BLaER1 treated with 17β-estradiol and CSF1 and Interleukin-3, amounts not matched to agents 10 nM and 100 nM (cell line): ENCODE results near the gene NHERF1.
A peak's percentile ranks its signal among the peaks of the same experiment; 100 is the strongest.

ENCODE experiments used
- H3K27ac ChIP-seq, 11 experiments: shearing (Covaris generic); formaldehyde crosslinking; 2 replicates each; pipeline ENCODE4 v1.8.1; 2022
- H3K27me3 ChIP-seq, 11 experiments: shearing (Covaris generic); formaldehyde crosslinking; 2 replicates each; pipeline ENCODE4 v1.8.1; 2022
- H3K36me3 ChIP-seq, 11 experiments: shearing (Covaris generic); formaldehyde crosslinking; 2 replicates each; pipeline ENCODE4 v1.8.1; 2022
- H3K4me1 ChIP-seq, 10 experiments: shearing (Covaris generic); formaldehyde crosslinking; 2 replicates each; pipeline ENCODE4 v1.8.1; 2022
- H3K4me2 ChIP-seq, 11 experiments: shearing (Covaris generic); formaldehyde crosslinking; 2 replicates each; pipeline ENCODE4 v1.8.1; 2022
- H3K4me3 ChIP-seq, 10 experiments: shearing (Covaris generic); formaldehyde crosslinking; 2 replicates each; pipeline ENCODE4 v1.8.1; 2022
- H3K9ac ChIP-seq, 11 experiments: shearing (Covaris generic); formaldehyde crosslinking; 2 replicates each; pipeline ENCODE4 v1.8.1; 2022
- H3K9me3 ChIP-seq, 11 experiments: shearing (Covaris generic); formaldehyde crosslinking; replicated peaks in 1 of 11; 2 replicates each; pipeline ENCODE4 v1.8.1; 2022
- H4K20me1 ChIP-seq, 11 experiments: shearing (Covaris generic); formaldehyde crosslinking; 2 replicates each; pipeline ENCODE4 v1.8.1; 2022
- Cebpa-rat ChIP-seq, 11 experiments: shearing (Covaris generic); IDR thresholded peaks; 2 replicates each; pipeline ENCODE4 v1.8.1; 2022

Gene NHERF1

GRCh38 chr17:74807441-74807840, 59.0 kb downstream of the NHERF1 start:
- H4K20me1 ChIP-seq, result peaks cover 12 to 100% (median 94%) of the 10 kb centered on the region in 11 experiments; a peak in 20 of 22 replicates
- H3K4me3 ChIP-seq, result no peak overlapping the region
- H3K9me3 ChIP-seq, result no peaks in the 10 kb centered on the region
- peaks cover 44 to 75% (median 54%) of the 10 kb centered on the region in 10 experiments for H3K4me1 ChIP-seq
- H3K36me3 ChIP-seq, result peaks cover 0 to 91% (median 69%) of the 10 kb centered on the region in 11 experiments; a peak in 19 of 22 replicates
- no peak overlapping the region for H3K9ac ChIP-seq
- H3K27me3 ChIP-seq, result no peaks in the 10 kb centered on the region
- H3K4me2 ChIP-seq, result peak overlapping the region; percentile 44 to 77 (median 65)
- no peak for TF ChIP-seq Cebpa-rat (IDR thresholded peaks at IDR 0.05)
- H3K27ac ChIP-seq, result no peak overlapping the region

- H4K20me1 ChIP-seq, result peaks cover 12 to 100% (median 94%) of the 10 kb centered on the region in 11 experiments; a peak in 20 of 22 replicates
- H3K9me3 ChIP-seq, result no peaks in the 10 kb centered on the region
- 0 out of 22 replicates have a peak overlapping the region, but pooled peaks of 1 of the 11 experiments have one; percentile 11 for H3K9ac ChIP-seq
- no peak for TF ChIP-seq Cebpa-rat (IDR thresholded peaks at IDR 0.05)
- H3K27ac ChIP-seq, result no peak overlapping the region
- no peak overlapping the region for H3K4me3 ChIP-seq
- H3K4me1 ChIP-seq, result peaks cover 49 to 80% (median 59%) of the 10 kb centered on the region in 10 experiments
- H3K36me3 ChIP-seq, result peaks cover 0 to 91% (median 68%) of the 10 kb centered on the region in 11 experiments; a peak in 19 of 22 replicates
- H3K27me3 ChIP-seq, result no peaks in the 10 kb centered on the region
- H3K4me2 ChIP-seq, result peak overlapping the region; percentile 44 to 77 (median 65)
These were observed 59.5 kb downstream of the NHERF1 start for GRCh38 chr17:74807925-74808324.

- Histone ChIP-seq H3K27ac (no peak overlapping the region), H3K4me1 (peaks cover 58 to 90% (median 68%) of the 10 kb centered on the region in 10 experiments), H3K4me2 (peak overlapping the region; percentile 44 to 77 (median 65); a peak in 21 of 22 replicates), H3K27me3 (no peaks in the 10 kb centered on the region), H3K9ac (peak overlapping the region in 2 of 11 experiments; percentile 25 to 28; a peak in 2 of 22 replicates), H3K36me3 (peaks cover 0 to 85% (median 59%) of the 10 kb centered on the region in 11 experiments; a peak in 19 of 22 replicates), H3K4me3 (no peak overlapping the region), H3K9me3 (no peaks in the 10 kb centered on the region), H4K20me1 (peaks cover 11 to 100% (median 91%) of the 10 kb centered on the region in 11 experiments; a peak in 20 of 22 replicates)
- no peak for TF ChIP-seq Cebpa-rat (IDR thresholded peaks at IDR 0.05)
These were observed 60.4 kb downstream of the NHERF1 start for GRCh38 chr17:74808714-74809430.

GRCh38 chr17:74810699-74811485, 62.5 kb downstream of the NHERF1 start:
- no peak for TF ChIP-seq Cebpa-rat (IDR thresholded peaks at IDR 0.05)
- peaks cover 0 to 85% (median 48%) of the 10 kb centered on the region in 11 experiments; a peak in 18 of 22 replicates for H3K36me3 ChIP-seq
- H3K4me3 ChIP-seq, result no peak overlapping the region
- H3K4me2 ChIP-seq, result peak overlapping the region in 10 of 11 experiments; percentile 10 to 89 (median 72); a peak in 15 of 22 replicates
- peaks cover 7 to 100% (median 90%) of the 10 kb centered on the region in 11 experiments; a peak in 20 of 22 replicates for H4K20me1 ChIP-seq
- H3K9ac ChIP-seq, result no peak overlapping the region
- peaks cover 74 to 98% (median 82%) of the 10 kb centered on the region in 10 experiments for H3K4me1 ChIP-seq
- peak overlapping the region in 1 of 11 experiments; percentile 26; a peak in 1 of 22 replicates for H3K27ac ChIP-seq
- no peaks in the 10 kb centered on the region for H3K27me3 ChIP-seq
- H3K9me3 ChIP-seq, result 0 out of 22 replicates have a peak, but pooled peaks cover 0 to 3% (median 0%) of the 10 kb centered on the region in 11 experiments

GRCh38 chr17:74812109-74813009, 63.9 kb downstream of the NHERF1 start:
- Histone ChIP-seq H3K4me2 (peak overlapping the region; percentile 64 to 93 (median 82)), H3K4me1 (peaks cover 85 to 96% (median 88%) of the 10 kb centered on the region in 10 experiments), H3K27me3 (no peaks in the 10 kb centered on the region), H3K4me3 (peak overlapping the region in 1 of 10 experiments; percentile 32; a peak in 1 of 20 replicates), H3K27ac (peak overlapping the region in 9 of 11 experiments; percentile 33 to 75 (median 69); a peak in 17 of 22 replicates), H3K9ac (peak overlapping the region in 9 of 11 experiments; percentile 23 to 62 (median 51); a peak in 13 of 22 replicates), H3K36me3 (peaks cover 0 to 86% (median 52%) of the 10 kb centered on the region in 11 experiments; a peak in 18 of 22 replicates), H3K9me3 (0 out of 22 replicates have a peak, but pooled peaks cover 0 to 3% (median 0%) of the 10 kb centered on the region in 11 experiments), H4K20me1 (peaks cover 7 to 99% (median 91%) of the 10 kb centered on the region in 11 experiments; a peak in 19 of 22 replicates)
- no peak for TF ChIP-seq Cebpa-rat (IDR thresholded peaks at IDR 0.05)

GRCh38 chr17:74814453-74814852, 66.0 kb downstream of the NHERF1 start:
- H3K4me2 ChIP-seq, result peak overlapping the region; percentile 64 to 93 (median 82)
- H3K27ac ChIP-seq, result peak overlapping the region in 6 of 11 experiments; percentile 13 to 75 (median 44); a peak in 9 of 22 replicates
- peaks cover 65 to 96% (median 84%) of the 10 kb centered on the region in 10 experiments for H3K4me1 ChIP-seq
- no peak for TF ChIP-seq Cebpa-rat (IDR thresholded peaks at IDR 0.05)
- H3K4me3 ChIP-seq, result no peak overlapping the region
- no peaks in the 10 kb centered on the region for H3K27me3 ChIP-seq
- no peak overlapping the region for H3K9ac ChIP-seq
- H4K20me1 ChIP-seq, result peaks cover 0 to 99% (median 82%) of the 10 kb centered on the region in 11 experiments; a peak in 16 of 22 replicates
- peaks cover 0 to 87% (median 59%) of the 10 kb centered on the region in 11 experiments; a peak in 18 of 22 replicates for H3K36me3 ChIP-seq
- H3K9me3 ChIP-seq, result 0 out of 22 replicates have a peak, but pooled peaks cover 0 to 3% (median 0%) of the 10 kb centered on the region in 11 experiments

- Histone ChIP-seq H3K27me3 (0 out of 22 replicates have a peak, but pooled peaks cover 0 to 4% (median 0%) of the 10 kb centered on the region in 11 experiments), H3K4me3 (no peak overlapping the region), H3K4me1 (peaks cover 62 to 99% (median 88%) of the 10 kb centered on the region in 10 experiments), H3K27ac (peak overlapping the region in 4 of 11 experiments; percentile 19 to 75 (median 40); a peak in 5 of 22 replicates), H3K9me3 (0 out of 22 replicates have a peak, but pooled peaks cover 0 to 3% (median 0%) of the 10 kb centered on the region in 11 experiments), H3K4me2 (peak overlapping the region; percentile 64 to 93 (median 82); a peak in 21 of 22 replicates), H3K9ac (no peak overlapping the region), H3K36me3 (peaks cover 0 to 87% (median 59%) of the 10 kb centered on the region in 11 experiments; a peak in 18 of 22 replicates), H4K20me1 (peaks cover 0 to 99% (median 76%) of the 10 kb centered on the region in 11 experiments; a peak in 15 of 22 replicates)
- no peak for TF ChIP-seq Cebpa-rat (IDR thresholded peaks at IDR 0.05)
These were observed 66.6 kb downstream of the NHERF1 start for GRCh38 chr17:74815067-74815466.
